ENCODE measurements around the gene SORCS2.
"Not testable (repeated sequence)": the region's sequence is repeated elsewhere in the genome, so short reads cannot be mapped to it uniquely, and the experiment has no call there.

SORCS2 gene

DNA sequence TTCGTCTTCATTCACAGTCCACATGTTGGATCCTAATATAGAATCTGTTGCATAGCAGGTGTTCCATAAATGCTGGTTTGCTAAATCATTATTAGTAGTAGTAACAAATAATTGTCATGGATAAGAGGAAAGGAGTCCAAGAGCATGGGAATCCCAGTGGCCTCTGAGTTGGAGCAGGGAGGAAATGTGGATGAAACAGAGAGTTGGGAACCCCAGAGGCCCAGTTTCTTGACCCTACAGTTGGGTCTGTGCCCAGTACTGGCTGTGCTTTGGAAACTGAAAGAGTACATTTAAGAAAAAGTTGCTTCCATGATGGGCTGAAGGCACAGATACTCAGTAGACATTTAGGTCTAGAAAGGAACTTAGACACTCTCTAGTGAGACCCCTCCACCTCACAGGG lies 391.8 kb downstream of the SORCS2 start:
- no peak for DNase-seq (ENCODE audit: low read depth in 2 of 2)

DNA sequence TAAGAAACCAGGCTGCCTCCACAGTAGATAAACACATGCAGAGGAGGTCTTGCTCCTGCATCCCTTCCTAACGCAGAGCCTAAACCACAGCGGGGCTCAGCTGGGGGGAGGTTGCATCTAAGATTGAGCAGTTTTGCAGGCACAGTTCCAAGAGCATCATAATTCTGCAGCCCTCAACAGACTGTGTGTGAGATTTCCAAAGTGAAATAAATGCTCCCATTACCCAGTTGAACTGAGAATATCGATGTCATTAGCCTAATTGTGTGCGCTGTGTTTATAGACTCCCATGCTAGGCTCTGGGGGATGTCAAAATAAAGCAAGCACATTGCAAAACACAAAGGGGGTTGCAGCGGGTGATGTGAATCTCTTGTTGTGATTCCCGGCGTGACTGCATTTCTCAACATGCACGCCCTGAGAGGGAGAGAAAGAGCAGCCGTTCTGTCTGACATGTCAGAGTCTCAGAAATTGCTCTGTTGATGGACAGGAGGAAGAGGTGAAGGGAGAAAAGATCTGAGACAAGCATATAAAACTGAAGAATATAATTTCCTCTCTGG lies 392.3 kb downstream of the SORCS2 start:
- DNase-seq (ENCODE audit: low read depth in 2 of 2) = no peak

- no peak for DNase-seq (ENCODE audit: low read depth in 2 of 2)
Measured at GRCh38 chr4:7585768-7586167, 393.4 kb downstream of the SORCS2 start.

DNA sequence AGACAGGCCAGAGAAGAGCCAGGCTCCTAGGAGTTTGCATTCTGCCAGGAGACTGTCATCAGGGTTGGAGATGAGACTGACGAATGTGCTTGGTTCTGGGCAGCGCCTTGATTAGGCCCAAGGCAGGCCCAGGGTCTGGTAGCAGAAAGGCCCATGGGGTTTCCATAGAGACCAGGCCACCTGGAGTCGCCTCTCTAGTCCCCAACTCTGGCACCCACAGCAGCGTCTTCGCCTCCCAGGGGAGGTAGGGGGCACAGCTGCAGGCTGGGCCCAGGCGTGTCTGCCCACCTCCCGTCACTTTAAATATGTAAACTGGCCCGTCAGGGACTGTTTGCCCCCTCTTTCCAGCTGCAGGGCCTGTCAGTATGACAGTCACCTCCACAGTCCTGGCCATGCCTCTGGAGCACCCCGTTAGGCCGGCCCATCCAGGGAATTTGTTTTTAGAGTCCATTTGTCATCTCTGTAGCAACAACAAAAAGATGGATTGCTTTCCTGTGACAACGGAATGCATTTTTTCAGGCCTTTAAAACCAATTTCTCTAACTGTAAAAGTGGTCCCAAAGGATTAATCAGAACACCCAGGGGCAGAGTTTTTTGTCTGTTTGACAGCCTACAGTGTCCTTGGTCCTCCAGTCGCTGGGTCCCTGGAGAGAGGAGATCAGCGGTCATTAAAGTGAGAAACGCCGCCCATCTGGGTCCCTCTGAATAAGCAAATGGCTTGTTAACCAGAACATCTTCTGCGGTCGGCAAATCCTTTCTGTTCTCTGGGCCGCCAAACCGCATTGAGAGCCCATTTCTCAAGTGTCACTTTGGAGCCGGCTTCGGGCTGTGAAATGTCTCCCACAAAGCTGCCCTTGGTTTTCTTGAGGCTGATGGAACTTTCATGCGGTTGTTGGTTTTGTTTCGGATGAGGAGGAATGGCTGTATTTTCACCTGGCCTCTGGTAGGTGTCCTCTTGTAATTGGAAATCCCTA lies 395.4 kb downstream of the SORCS2 start:
- no peak for DNase-seq (ENCODE audit: low read depth in 2 of 2)

- DNase-seq (ENCODE audit: low read depth in 2 of 2) = no peak
Measured at GRCh38 chr4:7590189-7590588, 397.9 kb downstream of the SORCS2 start.

- no peak for DNase-seq (ENCODE audit: low read depth in 2 of 2)
Measured at GRCh38 chr4:7590899-7591298, 398.6 kb downstream of the SORCS2 start.

GRCh38 chr4:7591409-7592053 lies 399.2 kb downstream of the SORCS2 start:
- DNase-seq (ENCODE audit: low read depth in 2 of 2) = no peak

- no peak for DNase-seq (ENCODE audit: low read depth in 2 of 2)
Measured at GRCh38 chr4:7593646-7594412, 401.5 kb downstream of the SORCS2 start.

DNA sequence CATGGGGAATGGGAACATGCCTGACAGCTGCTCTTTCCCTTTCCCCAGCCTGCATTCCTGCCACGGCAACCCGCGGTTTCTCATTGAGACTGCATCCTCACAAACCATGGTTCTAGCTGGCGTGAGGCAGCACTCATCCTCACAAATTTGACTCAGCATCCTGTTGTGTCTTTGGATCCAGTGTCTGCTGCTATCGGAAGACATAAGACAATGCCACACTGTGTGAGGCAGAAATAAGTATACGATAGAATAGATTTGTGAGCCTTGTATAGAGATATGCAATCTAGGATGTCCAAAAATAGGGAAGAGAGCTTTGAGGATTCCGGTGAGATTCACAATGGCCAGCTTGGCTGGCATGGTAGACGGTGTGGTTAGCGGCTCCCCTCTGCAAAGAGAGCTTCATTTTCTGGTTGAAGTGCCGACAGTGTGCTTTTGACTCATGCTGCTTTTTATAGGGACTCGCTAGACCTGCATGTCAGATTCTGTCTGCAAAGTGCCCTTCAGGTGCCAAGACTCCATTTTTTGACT lies 403.7 kb downstream of the SORCS2 start:
- no peak for DNase-seq (ENCODE audit: low read depth in 2 of 2)

- no peak for DNase-seq (ENCODE audit: low read depth in 2 of 2)
Measured at GRCh38 chr4:7596918-7597606, 404.7 kb downstream of the SORCS2 start.

DNA sequence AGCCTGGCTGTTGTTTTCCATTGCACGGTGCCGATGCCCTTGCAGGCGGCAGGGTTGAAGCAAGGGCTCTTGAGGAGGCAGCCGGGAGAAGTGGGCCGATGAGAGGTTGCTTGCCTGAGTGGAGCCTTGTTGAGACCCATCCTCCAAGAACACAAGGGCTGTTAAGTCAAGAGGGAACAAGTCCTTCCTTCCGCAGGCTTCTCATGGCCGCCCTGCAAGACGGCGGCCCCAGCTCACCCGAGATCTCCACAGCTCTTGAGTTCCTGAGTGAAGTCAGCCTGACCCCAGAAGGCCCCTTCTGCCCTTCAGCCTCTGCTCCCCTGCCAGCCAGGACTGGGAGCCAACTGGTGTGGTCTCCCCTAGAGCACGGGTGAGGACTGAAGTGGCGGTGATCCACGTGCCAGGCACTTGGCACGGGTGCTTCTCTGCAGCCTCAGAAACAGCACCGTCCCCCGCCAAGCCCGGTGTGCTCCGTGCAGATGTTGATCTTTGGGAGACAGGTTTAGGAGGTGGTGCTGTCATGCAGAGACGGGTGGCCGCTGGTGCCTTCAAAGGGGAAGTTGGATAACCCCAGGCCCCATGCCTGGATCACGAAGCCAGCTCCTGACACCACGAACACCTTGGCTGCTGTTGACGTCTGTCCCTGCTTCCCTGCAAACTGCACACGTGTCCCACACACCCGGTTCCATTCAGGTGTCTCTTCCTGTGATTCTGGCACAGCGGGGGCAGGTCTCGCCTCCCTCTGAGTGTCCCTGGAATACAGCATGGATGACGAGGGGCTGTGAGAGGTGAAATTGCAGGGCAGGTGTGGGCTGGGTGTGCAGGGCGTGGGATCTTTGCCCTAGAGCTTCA lies 406.8 kb downstream of the SORCS2 start:
- DNase-seq (ENCODE audit: low read depth in 2 of 2) = no peak

DNA sequence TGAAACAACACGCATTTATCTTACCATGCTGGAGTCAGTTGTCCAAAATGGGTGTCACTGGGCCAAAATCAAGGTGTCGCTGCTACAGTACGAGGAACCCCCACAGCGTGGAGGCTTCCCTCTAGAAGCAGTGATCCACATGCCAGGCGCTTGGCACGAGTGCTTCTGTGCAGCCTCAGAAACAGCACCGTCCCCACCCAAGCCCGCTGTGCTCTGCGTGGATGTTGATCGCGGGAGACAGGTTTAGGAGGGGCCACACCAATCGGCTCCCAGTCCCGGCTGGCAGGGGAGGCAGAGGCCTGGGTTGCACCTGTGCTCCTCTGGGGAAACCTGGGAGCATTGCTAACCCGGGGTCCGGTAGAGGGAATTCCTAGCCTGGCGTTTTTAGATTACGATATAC lies 407.9 kb downstream of the SORCS2 start:
- DNase-seq (ENCODE audit: low read depth in 2 of 2) = no peak

GRCh38 chr4:7602166-7602565 lies 409.8 kb downstream of the SORCS2 start:
- not testable (repeated sequence) for DNase-seq (ENCODE audit: low read depth in 2 of 2)

- no peak for DNase-seq (ENCODE audit: low read depth in 2 of 2)
Measured at GRCh38 chr4:7607156-7607910, 415.0 kb downstream of the SORCS2 start.

- no peak for DNase-seq (ENCODE audit: low read depth in 2 of 2)
Measured at GRCh38 chr4:7608046-7608445, 415.7 kb downstream of the SORCS2 start.

DNA sequence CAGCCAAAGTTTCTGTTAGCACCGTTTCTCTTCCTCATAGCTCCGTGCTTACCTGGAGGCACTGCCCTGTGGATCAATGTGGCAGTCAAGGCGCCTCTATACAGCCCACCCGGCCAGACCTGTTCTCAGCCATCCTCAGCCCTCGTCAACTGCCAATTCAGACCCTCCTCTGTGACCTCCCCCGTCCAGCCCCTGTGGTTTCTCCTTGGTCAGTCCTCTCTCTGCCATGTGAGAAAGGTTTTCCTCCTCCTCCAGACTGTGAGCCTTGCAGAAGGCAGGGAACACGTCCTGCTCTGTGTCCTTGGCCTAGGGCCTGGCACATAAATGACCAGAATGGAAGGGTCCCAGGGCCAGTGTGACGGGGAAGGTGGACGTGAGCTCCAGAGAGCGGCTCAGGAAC lies 417.0 kb downstream of the SORCS2 start:
- DNase-seq (ENCODE audit: low read depth in 2 of 2) = no peak

DNA sequence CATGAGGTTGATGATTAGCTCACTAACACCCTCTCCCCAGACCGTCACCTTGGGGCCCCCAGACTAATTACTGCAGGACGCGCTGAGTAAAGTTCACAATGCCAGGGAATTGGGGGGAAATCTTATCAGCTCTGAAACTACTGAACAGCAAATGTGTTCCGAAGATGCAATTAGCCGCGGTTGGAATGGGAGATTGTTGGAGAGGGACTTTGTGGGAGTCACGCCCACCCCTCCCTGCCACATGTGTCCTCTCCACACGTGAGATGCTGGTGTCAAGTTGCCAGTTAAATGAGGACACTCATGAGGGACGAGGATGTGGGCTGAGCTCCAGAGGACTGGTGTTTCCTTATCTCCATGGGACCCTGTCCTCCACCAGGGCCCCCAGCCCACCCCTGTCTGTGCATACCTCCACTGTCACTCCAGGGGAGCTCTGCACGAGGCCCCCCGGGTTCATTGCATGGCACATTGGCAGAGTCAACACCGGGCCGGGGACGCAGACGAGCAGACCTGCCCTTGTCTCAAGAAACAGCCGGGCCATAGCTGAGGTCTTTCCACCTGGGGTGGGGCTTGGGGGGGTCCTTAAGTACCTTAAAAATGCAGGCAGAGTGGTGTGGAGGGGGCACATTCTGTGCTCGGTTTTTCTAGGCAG lies 417.8 kb downstream of the SORCS2 start:
- no peak for DNase-seq (ENCODE audit: low read depth in 2 of 2)

DNA sequence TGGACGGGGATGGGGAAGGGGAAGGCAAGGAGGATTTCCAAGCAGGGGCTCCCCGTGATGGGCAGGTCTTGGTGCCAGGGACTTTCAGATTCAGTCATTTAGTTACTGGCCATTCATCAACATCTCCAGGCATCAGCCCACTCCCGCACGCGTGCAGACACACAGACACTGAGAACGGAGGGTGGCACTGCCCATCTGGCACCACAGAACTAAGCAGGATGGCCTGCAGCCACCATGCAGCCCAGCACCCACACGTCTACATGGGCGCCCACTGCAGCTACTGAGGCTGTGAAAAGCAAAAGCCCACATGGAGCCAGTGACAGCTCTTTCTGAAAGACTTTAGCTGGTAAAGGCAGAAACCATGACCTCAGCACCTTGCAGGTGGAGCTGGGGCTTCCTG lies 418.5 kb downstream of the SORCS2 start:
- DNase-seq (ENCODE audit: low read depth in 2 of 2) = no peak

DNA sequence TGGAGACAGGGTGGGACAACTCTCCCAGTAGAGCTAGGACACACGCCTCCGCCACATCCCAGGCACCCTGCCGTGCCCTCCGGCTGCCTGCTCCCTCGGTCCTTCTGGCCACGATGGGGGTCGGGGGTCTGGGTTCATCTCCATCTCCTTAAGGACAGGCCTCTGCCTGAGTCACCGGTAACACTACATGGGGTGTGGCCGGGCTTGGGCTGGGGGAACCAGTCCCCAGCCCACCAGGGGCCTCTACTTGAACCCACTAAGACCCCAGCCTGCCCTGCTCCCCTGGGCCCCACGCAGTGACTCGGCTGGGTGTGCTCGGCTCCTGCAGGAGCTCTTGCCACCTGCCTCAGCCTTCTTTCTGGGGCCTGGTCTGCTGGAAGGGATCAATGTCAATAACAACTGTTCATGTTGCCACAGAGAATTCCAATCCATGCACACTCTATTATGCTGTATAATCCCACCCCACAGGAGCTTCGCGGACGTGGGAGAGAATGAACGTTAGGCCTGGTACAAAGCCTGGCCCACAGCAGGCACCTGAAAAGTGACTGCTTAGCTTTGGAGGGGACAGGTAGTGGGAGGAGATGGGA lies 420.1 kb downstream of the SORCS2 start:
- DNase-seq (ENCODE audit: low read depth in 2 of 2) = no peak

Measured in stimulated activated CD8-positive, alpha-beta memory T cell treated with anti-CD3 and anti-CD28 coated beads, Interleukin-2, amount 100 ng/mL, for 48 hours (primary cell).